Endothelial cell of umbilical vein (primary cell): ENCODE measurements around the gene GRK4. TPM values are rescaled to one million over a fixed set of nuclear protein-coding genes. Genes with fewer than 3 reads are reported as not detected.

Experiments used
- BruUV-seq: library from RNA; stranded (reverse); fragments of 400-500 nt; replicated peaks from 2 replicates; lab custom pipeline; 2021; lab: Mats Ljungman, UMichigan
- CTCF ChIA-PET: fragments of 300-600, 350-600 bp; sonication (Branson Sonifier 250); formaldehyde crosslinking; loops from one replicate; lab custom pipeline; 2021; ENCODE audit warnings: antibody characterized with exemption, inconsistent platforms; lab: Charles Lee
- POLR2A ChIA-PET: fragments of 300-600, 350-600 bp; sonication (Branson Sonifier 250); formaldehyde crosslinking; loops from one replicate; lab custom pipeline; 2021; ENCODE audit warnings: antibody characterized with exemption, inconsistent platforms; lab: Charles Lee
- DNase-seq: peaks from one replicate; pipeline ENCODE4 v3.0.0-alpha.2; 2011; ENCODE audit warnings: low read depth, low spot score
- FAIRE-seq: peaks from 2 replicates; lab custom pipeline; 2011; peaks lifted over from hg19 to GRCh38; lab: Jason Lieb, UNC
- H2AFZ ChIP-seq: 2 replicates; pipeline ENCODE4 v1.6.0; 2012; ENCODE audit warnings: low read depth, low read length, control low read depth, inconsistent platforms
- H3K27ac ChIP-seq: 2 replicates; pipeline ENCODE4 v1.5.1; 2011; ENCODE audit warnings: low read depth, mild to moderate bottlenecking, control low read depth, low read length, moderate library complexity; ENCODE audit not compliant: insufficient read depth
- H3K27me3 ChIP-seq, 2 experiments: 2 replicates each; pipeline versions ENCODE4 v1.6.0 to v1.6.1; 2011; ENCODE audit warnings: low read length in 2 of 2, mixed read lengths in 1 of 2; ENCODE audit not compliant: control insufficient read depth in 2 of 2, insufficient read depth in 2 of 2
- H3K36me3 ChIP-seq, 2 experiments: 2 replicates in 1 of 2; 3 replicates in 1 of 2; pipeline ENCODE4 v1.5.1; 2011; ENCODE audit warnings: low read length in 2 of 2, mild to moderate bottlenecking in 1 of 2, moderate library complexity in 1 of 2; ENCODE audit not compliant: control insufficient read depth in 2 of 2, insufficient read depth in 2 of 2; ENCODE audit errors: extremely low read depth in 1 of 2
- H3K4me1 ChIP-seq: 3 replicates; pipeline ENCODE4 v1.5.1; 2011; ENCODE audit warnings: mild to moderate bottlenecking, low read length; ENCODE audit not compliant: control insufficient read depth, insufficient read depth; ENCODE audit errors: extremely low read depth
- H3K4me2 ChIP-seq: 2 replicates; pipeline ENCODE4 v1.6.1; 2011; ENCODE audit warnings: low read length, control low read depth, mixed read lengths; ENCODE audit not compliant: insufficient read depth
- H3K4me3 ChIP-seq, 3 experiments: fragments of 200-600 bp in 1 of 3; sonication (generic), shearing (Covaris generic) in 1 of 3; replicated peaks in 1 of 3; 2 replicates each; pipeline ENCODE4 v1.5.1; 2011 to 2016; ENCODE audit warnings: control low read depth in 3 of 3, low read length in 3 of 3, mild to moderate bottlenecking in 2 of 3, inconsistent platforms in 1 of 3, low read depth in 1 of 3, moderate library complexity in 1 of 3; ENCODE audit not compliant: insufficient read depth in 1 of 3
- H3K79me2 ChIP-seq: 2 replicates; pipeline ENCODE4 v1.6.0; 2012; ENCODE audit warnings: low read length, inconsistent platforms; ENCODE audit not compliant: control insufficient read depth, insufficient read depth
- H3K9ac ChIP-seq: replicated peaks from 2 replicates; pipeline ENCODE3; 2011; ENCODE audit warnings: low read length, control low read depth; ENCODE audit not compliant: insufficient read depth; ENCODE audit errors: extremely low read depth
- H3K9me1 ChIP-seq: replicated peaks from 3 replicates; pipeline ENCODE4 v1.6.0; 2011; ENCODE audit warnings: mild to moderate bottlenecking, low read length; ENCODE audit not compliant: control insufficient read depth, insufficient read depth; ENCODE audit errors: extremely low read depth
- H3K9me3 ChIP-seq: replicated peaks from 2 replicates; pipeline ENCODE4 v1.5.1; 2012; ENCODE audit warnings: low read length, inconsistent platforms; ENCODE audit not compliant: control insufficient read depth, insufficient read depth
- H4K20me1 ChIP-seq: replicated peaks from 2 replicates; pipeline ENCODE3; 2011; ENCODE audit warnings: mild to moderate bottlenecking, low read length; ENCODE audit not compliant: control insufficient read depth, insufficient read depth; ENCODE audit errors: extremely low read depth
- CTCF ChIP-seq, 2 donors: IDR thresholded peaks; 1 replicate in 1 of 2; 2 replicates in 1 of 2; pipeline ENCODE4 v1.5.1; 2011; ENCODE audit warnings: low read length in 2 of 2, mild to moderate bottlenecking in 2 of 2, moderate library complexity in 2 of 2, control low read depth in 1 of 2, inconsistent platforms in 1 of 2, low read depth in 1 of 2; ENCODE audit not compliant: insufficient read depth in 1 of 2; ENCODE audit errors: extremely low read depth in 1 of 2
- EZH2 ChIP-seq: IDR thresholded peaks from 2 replicates; pipeline ENCODE4 v1.6.1; 2012; ENCODE audit warnings: borderline replicate concordance, low read depth, mild to moderate bottlenecking, moderate library complexity, low read length, inconsistent platforms; ENCODE audit not compliant: severe bottlenecking
- FOS ChIP-seq: IDR thresholded peaks from 2 replicates; pipeline ENCODE4 v1.6.1; 2011; ENCODE audit warnings: mild to moderate bottlenecking, low read length, moderate library complexity, borderline replicate concordance; ENCODE audit not compliant: insufficient read depth
- GATA2 ChIP-seq: IDR thresholded peaks from 2 replicates; pipeline ENCODE4 v1.7.0; 2011; ENCODE audit warnings: low read depth, mild to moderate bottlenecking, moderate library complexity, mixed read lengths, low read length; ENCODE audit not compliant: insufficient read length, insufficient read depth
- JUN ChIP-seq: IDR thresholded peaks from 2 replicates; pipeline ENCODE4 v1.6.1; 2011; ENCODE audit warnings: borderline replicate concordance, low read depth; ENCODE audit not compliant: insufficient read length, insufficient read depth
- MAX ChIP-seq: IDR thresholded peaks from 2 replicates; pipeline ENCODE4 v1.6.1; 2011; ENCODE audit not compliant: insufficient read depth, insufficient read length
- MYC ChIP-seq: IDR thresholded peaks from one replicate; pipeline ENCODE4 v1.6.1; 2011; ENCODE audit warnings: mild to moderate bottlenecking, low read depth, low read length
- POLR2AphosphoS5 ChIP-seq: IDR thresholded peaks from 2 replicates; pipeline ENCODE4 v1.6.1; 2012; ENCODE audit warnings: low read depth, mild to moderate bottlenecking, control low read depth, low read length, moderate library complexity; ENCODE audit not compliant: insufficient read depth
- dilution Hi-C: fragments of 300-500 bp; cut with MboI; formaldehyde crosslinking; loops from one replicate; pipeline ENCODE4 v1.15.0; 2019; ENCODE audit warnings: low sequenced_read_pairs; ENCODE audit not compliant: extremely low pct_ligation_motif_present
- intact Hi-C: fragments of 100-400 bp; cut with micrococcal nuclease; formaldehyde crosslinking; loops from one replicate; pipeline ENCODE4 v1.10.0; 2022
- polyA plus RNA-seq, 4 experiments: library from polyadenylated mRNA; depleted of rRNA in 3 of 4; stranded (reverse) in 3 of 4; unstranded in 1 of 4; fragments of >200 nt; gene quantifications; 2 replicates each; pipeline versions ENCODE4 v1.2.1 to v1.2.3, GENCODE V29; 2011 to 2012; ENCODE audit warnings: missing spikeins in 1 of 4
- total RNA-seq: library from RNA; stranded (reverse); gene quantifications from 2 replicates; pipeline ENCODE4 v1.2.3, GENCODE V29; 2021

The GRK4 gene
- total and polyA plus RNA-seq, 2 donors (not counting 3 experiments of a cell fraction or from before 2014, with no cell fraction given): 3.1 to 6.3 TPM

- no peak overlapping the region for H3K9ac ChIP-seq
- DNase-seq (no peak), FAIRE-seq (no peak)
- dilution Hi-C loops (no loop called here), intact Hi-C loops (no loop called here)
- H3K9me3 ChIP-seq: no peaks in the 10 kb centered on the region
- peaks cover 2 to 42% of the 10 kb centered on the region in 2 experiments for H3K36me3 ChIP-seq
- H3K27me3 ChIP-seq: no peaks in the 10 kb centered on the region
- no peak overlapping the region for H2AFZ ChIP-seq
- no peak for TF ChIP-seq MYC
- no peak for TF ChIP-seq FOS
- no peak for TF ChIP-seq JUN
- no peak for TF ChIP-seq CTCF (IDR thresholded peaks at IDR 0.05; ENCODE audit: extremely low read depth in 1 of 2, insufficient read depth in 1 of 2, low read depth in 1 of 2, low read length in 2 of 2)
- no peak for TF ChIP-seq POLR2AphosphoS5
- no peak for TF ChIP-seq GATA2
- TF ChIP-seq MAX: no peak
- TF ChIP-seq EZH2: no peak
- no peak overlapping the region for H3K4me3 ChIP-seq
- BruUV-seq: no TSS peak
- ChIA-PET CTCF (interaction anchor here (1.7 to 2.4 kb wide), 2 partner anchors 13 to 160 kb away, joined by 4 to 5 read pairs; no protein-coding TSS in a partner anchor), POLR2A (no interaction called here)
- H3K4me2 ChIP-seq: no peak overlapping the region
- H3K27ac ChIP-seq: no peak overlapping the region
- peaks cover 3% of the 10 kb centered on the region for H3K4me1 ChIP-seq
- no peaks in the 10 kb centered on the region for H3K9me1 ChIP-seq
- H4K20me1 ChIP-seq: no peaks in the 10 kb centered on the region
- peaks cover 14% of the 10 kb centered on the region for H3K79me2 ChIP-seq
Measured at GRCh38 chr4:2923668-2924173, 39.6 kb upstream of the GRK4 start.
